22Rv1 (cell line): ENCODE measurements around the gene RER1.

Experiments
- CTCF ChIP-seq: fragments of 450-650 bp; IDR thresholded peaks from 2 replicates; pipeline ENCODE4 v1.5.1; 2017; ENCODE audit warnings: mild to moderate bottlenecking
- ZFX ChIP-seq: fragments of 450-650 bp; IDR thresholded peaks from 2 replicates; pipeline ENCODE4 v1.6.1; 2017; ENCODE audit warnings: antibody characterized with exemption, borderline replicate concordance

GRCh38 chr1:2358651-2359640 is 32.7 kb upstream of the RER1 start:
- TF ChIP-seq CTCF (no peak), ZFX (no peak)
